ENCODE results near the gene ZNF330.

ZNF330 gene

GRCh38 chr4:141192564-141192963 lies 28.1 kb upstream of the ZNF330 start:
- H3K4me2 ChIP-seq (ENCODE audit: low read depth, low read length, poor library complexity, severe bottlenecking) = no peak overlapping the region
- no peak overlapping the region for H2AFZ ChIP-seq (ENCODE audit: low read length)
- H3K27me3 ChIP-seq (ENCODE audit: insufficient read depth, low read length, poor library complexity, severe bottlenecking) = no peaks in the 10 kb centered on the region
- no peaks in the 10 kb centered on the region for H3K9me2 ChIP-seq (replicated peaks; ENCODE audit: low read depth, low read length)
- no peaks in the 10 kb centered on the region for H3K79me2 ChIP-seq (ENCODE audit: insufficient read depth, low read length)
- no peaks in the 10 kb centered on the region for H4K20me1 ChIP-seq (ENCODE audit: insufficient read depth, low read length, poor library complexity, severe bottlenecking)
- no peak for TF ChIP-seq CTCF (conservative IDR thresholded peaks at IDR 0.05; ENCODE audit: low read length)
- no peak for TF ChIP-seq EZH2phosphoT487 (IDR thresholded peaks at IDR 0.05; ENCODE audit: borderline replicate concordance)
- H3K9ac ChIP-seq (ENCODE audit: low read depth, low read length, poor library complexity, severe bottlenecking) = no peak overlapping the region
- H3K9me3 ChIP-seq (ENCODE audit: insufficient read depth, low read depth, low read length) = no peaks in the 10 kb centered on the region; the same call in 1 of the 2 replicates
- no peaks in the 10 kb centered on the region for H3K4me1 ChIP-seq (ENCODE audit: insufficient read depth, low read length, poor library complexity, severe bottlenecking)
- H3K4me3 ChIP-seq (ENCODE audit: low read length, poor library complexity, severe bottlenecking) = no peak overlapping the region
- no peaks in the 10 kb centered on the region for H3K36me3 ChIP-seq (ENCODE audit: insufficient read depth, low read length)
- no peaks in the 10 kb centered on the region for H3F3A ChIP-seq (ENCODE audit: low read depth)

DNA sequence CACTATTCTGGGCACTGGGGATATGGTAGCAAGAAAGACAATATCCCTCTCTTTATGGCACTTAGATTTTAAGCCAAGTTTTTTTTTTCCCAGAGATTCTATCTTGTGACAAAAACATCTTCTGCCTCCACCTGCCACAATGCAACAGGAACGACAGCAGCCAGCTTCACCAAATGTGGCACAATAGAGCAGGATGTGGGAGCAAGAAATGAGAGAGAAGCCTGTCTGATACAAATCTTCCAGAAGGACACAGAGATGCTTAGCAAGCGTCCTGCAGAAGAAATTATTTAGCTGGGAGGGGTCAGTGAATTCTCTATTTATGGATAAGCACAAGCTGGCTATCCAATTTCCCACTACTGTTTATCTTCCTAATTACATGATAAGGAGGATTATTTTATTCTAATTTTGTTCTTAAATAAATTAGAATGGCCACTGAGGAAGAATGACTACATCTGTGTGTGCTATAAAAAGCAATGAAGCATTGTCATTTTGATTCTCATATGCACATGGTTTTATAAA lies 27.1 kb upstream of the ZNF330 start:
- no peak overlapping the region for H2AFZ ChIP-seq (ENCODE audit: low read length)
- H3K79me2 ChIP-seq (ENCODE audit: insufficient read depth, low read length) = no peaks in the 10 kb centered on the region
- H3K4me2 ChIP-seq (ENCODE audit: low read depth, low read length, poor library complexity, severe bottlenecking) = no peak overlapping the region
- no peaks in the 10 kb centered on the region for H4K20me1 ChIP-seq (ENCODE audit: insufficient read depth, low read length, poor library complexity, severe bottlenecking)
- H3K4me1 ChIP-seq (ENCODE audit: insufficient read depth, low read length, poor library complexity, severe bottlenecking) = no peaks in the 10 kb centered on the region
- H3K4me3 ChIP-seq (ENCODE audit: low read length, poor library complexity, severe bottlenecking) = no peak overlapping the region
- H3F3A ChIP-seq (ENCODE audit: low read depth) = no peaks in the 10 kb centered on the region
- H3K9me3 ChIP-seq (ENCODE audit: insufficient read depth, low read depth, low read length) = no peaks in the 10 kb centered on the region; the same call in 1 of the 2 replicates
- H3K27me3 ChIP-seq (ENCODE audit: insufficient read depth, low read length, poor library complexity, severe bottlenecking) = no peaks in the 10 kb centered on the region
- no peak for TF ChIP-seq EZH2phosphoT487 (IDR thresholded peaks at IDR 0.05; ENCODE audit: borderline replicate concordance)
- TF ChIP-seq CTCF (conservative IDR thresholded peaks at IDR 0.05; ENCODE audit: low read length) = no peak
- no peak overlapping the region for H3K9ac ChIP-seq (ENCODE audit: low read depth, low read length, poor library complexity, severe bottlenecking)
- no peaks in the 10 kb centered on the region for H3K9me2 ChIP-seq (replicated peaks; ENCODE audit: low read depth, low read length)
- H3K36me3 ChIP-seq (ENCODE audit: insufficient read depth, low read length) = no peaks in the 10 kb centered on the region

GRCh38 chr4:141195095-141195707 lies 25.5 kb upstream of the ZNF330 start:
- Histone ChIP-seq H3K9me3 (ENCODE audit: insufficient read depth, low read depth, low read length) (no peaks in the 10 kb centered on the region; the same call in 1 of the 2 replicates), H3K79me2 (ENCODE audit: insufficient read depth, low read length) (no peaks in the 10 kb centered on the region), H3K36me3 (ENCODE audit: insufficient read depth, low read length) (no peaks in the 10 kb centered on the region), H4K20me1 (ENCODE audit: insufficient read depth, low read length, poor library complexity, severe bottlenecking) (no peaks in the 10 kb centered on the region), H3K4me2 (ENCODE audit: low read depth, low read length, poor library complexity, severe bottlenecking) (no peak overlapping the region), H3K4me1 (ENCODE audit: insufficient read depth, low read length, poor library complexity, severe bottlenecking) (no peaks in the 10 kb centered on the region), H3K4me3 (ENCODE audit: low read length, poor library complexity, severe bottlenecking) (no peak overlapping the region), H3K27me3 (ENCODE audit: insufficient read depth, low read length, poor library complexity, severe bottlenecking) (no peaks in the 10 kb centered on the region), H3F3A (ENCODE audit: low read depth) (no peaks in the 10 kb centered on the region), H3K9me2 (replicated peaks; ENCODE audit: low read depth, low read length) (no peaks in the 10 kb centered on the region), H2AFZ (ENCODE audit: low read length) (no peak overlapping the region), H3K9ac (ENCODE audit: low read depth, low read length, poor library complexity, severe bottlenecking) (no peak overlapping the region)
- TF ChIP-seq EZH2phosphoT487 (IDR thresholded peaks at IDR 0.05; ENCODE audit: borderline replicate concordance) = no peak
- TF ChIP-seq CTCF (conservative IDR thresholded peaks at IDR 0.05; ENCODE audit: low read length) = no peak
